ENCODE measurements around the gene TMEM11.

DNA sequence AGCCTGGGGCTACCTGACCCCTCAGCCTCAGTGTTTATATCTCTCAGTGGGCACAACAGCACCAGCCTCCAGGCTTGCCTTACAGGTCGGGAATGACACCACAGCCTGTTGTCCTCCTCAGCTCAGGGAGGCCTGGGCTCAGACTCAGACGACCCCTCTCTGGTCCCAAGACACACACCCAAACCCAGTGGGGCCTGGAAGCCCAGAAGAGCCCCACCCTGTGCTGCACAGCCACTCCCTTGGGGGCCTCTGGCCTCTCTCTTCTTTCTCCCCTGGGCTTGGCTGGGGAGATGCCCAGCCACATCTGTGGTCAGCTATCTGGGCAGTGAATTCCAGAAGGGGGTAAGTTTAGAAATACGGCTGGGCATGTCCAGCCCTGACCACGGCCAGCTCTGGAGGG is 36.9 kb upstream of the TMEM11 start:
- TF ChIP-seq GATA2 (IDR thresholded peaks at IDR 0.05; ENCODE audit: low read depth, low read length) (no peak), GATA3 (IDR thresholded peaks at IDR 0.05; ENCODE audit: low read depth, low read length) (no peak)

Measured in SH-SY5Y (cell line).